ENCODE data around the gene COL6A6. TPM values are rescaled to one million over a fixed set of nuclear protein-coding genes. Genes with fewer than 3 reads are reported as not detected.

COL6A6 gene
- total and polyA plus RNA-seq, 2 donors (not counting 1 experiment from before 2014, with no cell fraction given), result not detected

- no CpG with 5 or more reads among the region's 3 CpGs for WGBS (ENCODE audit: insufficient coverage)
- ATAC-seq (ENCODE audit: low read depth), result no peak
- no peaks in the 10 kb centered on the region for H3K79me2 ChIP-seq (ENCODE audit: control insufficient read depth, insufficient read depth, low read length)
- no peak overlapping the region for H3K9ac ChIP-seq (ENCODE audit: low read length)
- no peak overlapping the region for H3K4me3 Mint-ChIP-seq
- no peaks in the 10 kb centered on the region for H3K4me1 Mint-ChIP-seq
- H3K27ac Mint-ChIP-seq, result no peak overlapping the region
- H3K9me3 Mint-ChIP-seq (ENCODE audit: insufficient read depth), result no peaks in the 10 kb centered on the region
- no peaks in the 10 kb centered on the region for H3K27me3 ChIP-seq (replicated peaks in 1 of 4; ENCODE audit: control extremely low read depth in 1 of 4, control insufficient read depth in 3 of 4, insufficient read depth in 4 of 4, low read length in 3 of 4)
- H3K27ac ChIP-seq (ENCODE audit: low read length in 2 of 2), result no peak overlapping the region
- CTCF ChIA-PET, result no interaction called here
- no peaks in the 10 kb centered on the region for H3K9me3 ChIP-seq (ENCODE audit: control extremely low read depth in 1 of 3, control insufficient read depth in 2 of 3, insufficient read depth in 1 of 3, low read length in 2 of 3)
- no peak for DNase-seq
- intact Hi-C loops (cut with micrococcal nuclease), result no loop called here
- POLR2A ChIA-PET, result no interaction called here
- no peaks in the 10 kb centered on the region for H3K4me1 ChIP-seq (ENCODE audit: control insufficient read depth in 2 of 2, insufficient read depth in 2 of 2, low read length in 2 of 2)
- no peak overlapping the region for H2AFZ ChIP-seq (ENCODE audit: insufficient read depth, low read depth, low read length, poor library complexity, severe bottlenecking)
- H3K27me3 Mint-ChIP-seq, result peaks cover 11% of the 10 kb centered on the region
- no peak for TF ChIP-seq EZH2 (IDR thresholded peaks at IDR 0.05; ENCODE audit: borderline replicate concordance, insufficient read depth, low read depth, low read length, poor library complexity, severe bottlenecking)
- TF ChIP-seq, protein P1, sequence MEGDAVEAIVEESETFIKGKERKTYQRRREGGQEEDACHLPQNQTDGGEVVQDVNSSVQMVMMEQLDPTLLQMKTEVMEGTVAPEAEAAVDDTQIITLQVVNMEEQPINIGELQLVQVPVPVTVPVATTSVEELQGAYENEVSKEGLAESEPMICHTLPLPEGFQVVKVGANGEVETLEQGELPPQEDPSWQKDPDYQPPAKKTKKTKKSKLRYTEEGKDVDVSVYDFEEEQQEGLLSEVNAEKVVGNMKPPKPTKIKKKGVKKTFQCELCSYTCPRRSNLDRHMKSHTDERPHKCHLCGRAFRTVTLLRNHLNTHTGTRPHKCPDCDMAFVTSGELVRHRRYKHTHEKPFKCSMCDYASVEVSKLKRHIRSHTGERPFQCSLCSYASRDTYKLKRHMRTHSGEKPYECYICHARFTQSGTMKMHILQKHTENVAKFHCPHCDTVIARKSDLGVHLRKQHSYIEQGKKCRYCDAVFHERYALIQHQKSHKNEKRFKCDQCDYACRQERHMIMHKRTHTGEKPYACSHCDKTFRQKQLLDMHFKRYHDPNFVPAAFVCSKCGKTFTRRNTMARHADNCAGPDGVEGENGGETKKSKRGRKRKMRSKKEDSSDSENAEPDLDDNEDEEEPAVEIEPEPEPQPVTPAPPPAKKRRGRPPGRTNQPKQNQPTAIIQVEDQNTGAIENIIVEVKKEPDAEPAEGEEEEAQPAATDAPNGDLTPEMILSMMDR (IDR thresholded peaks at IDR 0.05), result no peak
- no peak overlapping the region for H3K4me3 ChIP-seq (ENCODE audit: control extremely low read depth in 1 of 5, extremely low read depth in 1 of 5, insufficient read depth in 1 of 5, low read depth in 2 of 5, low read length in 4 of 5)
- no peaks in the 10 kb centered on the region for H3K36me3 ChIP-seq (replicated peaks in 1 of 2; ENCODE audit: control extremely low read depth in 1 of 2, control insufficient read depth in 1 of 2, extremely low read depth in 1 of 2, insufficient read depth in 2 of 2, low read length in 1 of 2)
- no peaks in the 10 kb centered on the region for H4K20me1 ChIP-seq (ENCODE audit: control insufficient read depth, insufficient read depth, low read length, poor library complexity, severe bottlenecking)
- H3K4me2 ChIP-seq (replicated peaks; ENCODE audit: low read depth, low read length, poor library complexity, severe bottlenecking), result no peak overlapping the region
Measured at GRCh38 chr3:130506031-130506430, 10.9 kb upstream of the COL6A6 start.

DNA sequence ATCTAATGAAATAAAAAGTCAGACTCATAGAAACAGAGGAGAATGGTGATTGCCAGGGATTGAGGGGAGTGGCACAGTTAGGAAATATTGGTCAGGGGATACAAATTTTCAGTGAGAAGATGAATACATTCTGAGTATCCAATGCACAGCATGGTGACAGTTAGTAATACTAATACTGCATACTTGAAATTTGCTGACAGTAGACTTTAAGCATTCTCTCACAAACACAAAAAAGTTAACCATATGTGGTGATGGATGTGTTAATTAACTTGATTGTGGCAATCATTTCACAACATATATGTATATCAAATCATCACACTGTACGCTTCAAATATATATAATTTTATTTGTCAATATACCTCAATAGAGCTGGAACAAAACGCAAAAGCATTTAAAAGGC, 9.2 kb upstream of the COL6A6 start:
- no peak overlapping the region for H3K4me3 ChIP-seq (ENCODE audit: control extremely low read depth in 1 of 5, extremely low read depth in 1 of 5, insufficient read depth in 1 of 5, low read depth in 2 of 5, low read length in 4 of 5)
- H3K9ac ChIP-seq (ENCODE audit: low read length), result no peak overlapping the region
- POLR2A ChIA-PET, result no interaction called here
- ATAC-seq (ENCODE audit: low read depth) (no peak), DNase-seq (no peak)
- peaks cover 0 to 1% (median 0%) of the 10 kb centered on the region in 3 donors for H3K9me3 ChIP-seq (ENCODE audit: control extremely low read depth in 1 of 3, control insufficient read depth in 2 of 3, insufficient read depth in 1 of 3, low read length in 2 of 3)
- Mint-ChIP-seq H3K4me1 (no peaks in the 10 kb centered on the region), H3K27me3 (peaks cover 11% of the 10 kb centered on the region), H3K4me3 (no peak overlapping the region), H3K27ac (no peak overlapping the region), H3K9me3 (ENCODE audit: insufficient read depth) (no peaks in the 10 kb centered on the region)
- no peak overlapping the region for H2AFZ ChIP-seq (ENCODE audit: insufficient read depth, low read depth, low read length, poor library complexity, severe bottlenecking)
- H4K20me1 ChIP-seq (ENCODE audit: control insufficient read depth, insufficient read depth, low read length, poor library complexity, severe bottlenecking), result no peaks in the 10 kb centered on the region
- WGBS (ENCODE audit: insufficient coverage), result 80% methylated on average over 1 of the region's 2 CpGs
- CTCF ChIA-PET, result no interaction called here
- no peaks in the 10 kb centered on the region for H3K4me1 ChIP-seq (ENCODE audit: control insufficient read depth in 2 of 2, insufficient read depth in 2 of 2, low read length in 2 of 2)
- no peaks in the 10 kb centered on the region for H3K79me2 ChIP-seq (ENCODE audit: control insufficient read depth, insufficient read depth, low read length)
- no peak overlapping the region for H3K27ac ChIP-seq (ENCODE audit: low read length in 2 of 2)
- intact Hi-C loops (cut with micrococcal nuclease), result no loop called here
- H3K27me3 ChIP-seq (replicated peaks in 1 of 4; ENCODE audit: control extremely low read depth in 1 of 4, control insufficient read depth in 3 of 4, insufficient read depth in 4 of 4, low read length in 3 of 4), result no peaks in the 10 kb centered on the region
- H3K36me3 ChIP-seq (replicated peaks in 1 of 2; ENCODE audit: control extremely low read depth in 1 of 2, control insufficient read depth in 1 of 2, extremely low read depth in 1 of 2, insufficient read depth in 2 of 2, low read length in 1 of 2), result no peaks in the 10 kb centered on the region
- no peak for TF ChIP-seq EZH2 (IDR thresholded peaks at IDR 0.05; ENCODE audit: borderline replicate concordance, insufficient read depth, low read depth, low read length, poor library complexity, severe bottlenecking)
- TF ChIP-seq, protein P1 (IDR thresholded peaks at IDR 0.05), result no peak
- H3K4me2 ChIP-seq (replicated peaks; ENCODE audit: low read depth, low read length, poor library complexity, severe bottlenecking), result no peak overlapping the region

Measured in B cell (primary cell).